NCI-H2196 treated with DMSO at 0.1 percent for 48 hours (cell line): Measurements from ENCODE around the gene UFSP2.

Source experiments
- DNase-seq: peaks from one replicate; lab custom pipeline; 2025; ENCODE audit not compliant: unreplicated experiment; lab: John Stamatoyannopoulos, UW

UFSP2 gene

GRCh38 chr4:185429660-185430059, 3.9 kb upstream of the UFSP2 start:
- DNase-seq = no peak

DNA sequence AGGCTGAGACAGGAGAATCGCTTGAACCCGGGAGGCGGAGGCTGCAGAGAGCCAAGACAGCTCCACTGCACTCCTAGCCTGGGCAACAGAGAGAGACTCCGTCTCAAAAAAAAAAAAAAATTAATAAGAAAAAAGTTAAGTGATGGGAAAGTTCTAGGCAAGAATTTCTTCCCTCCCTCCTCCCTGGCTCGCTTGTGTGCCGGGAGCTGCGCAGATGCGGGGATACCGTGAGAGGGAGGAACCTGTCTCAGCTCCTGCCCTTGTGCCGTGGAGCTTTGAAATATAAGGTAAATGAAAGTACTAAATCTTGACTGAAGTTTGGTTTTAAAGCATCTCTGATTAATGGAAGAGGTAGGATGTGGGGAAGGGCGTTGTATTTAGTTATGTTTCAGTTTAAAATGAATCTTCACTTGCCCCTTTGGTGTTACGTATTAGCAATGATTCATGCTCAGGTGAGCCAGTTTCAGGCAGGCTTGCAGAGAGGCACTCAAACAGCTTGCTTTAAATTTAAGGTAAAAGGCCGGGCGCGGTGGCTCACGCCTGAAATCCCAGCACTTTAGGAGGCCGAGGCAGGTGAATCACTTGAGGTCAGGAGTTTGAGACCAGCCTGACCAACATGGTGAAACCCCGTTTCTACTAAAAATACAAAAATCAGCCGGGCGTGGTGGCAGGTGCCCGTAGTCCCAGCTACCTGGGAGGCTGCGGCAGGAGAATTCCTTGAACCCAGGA, 1.4 kb upstream of the UFSP2 start:
- no peak for DNase-seq

GRCh38 chr4:185424905-185425646, 688 bp downstream of the UFSP2 start:
- DNase-seq = no peak

DNA sequence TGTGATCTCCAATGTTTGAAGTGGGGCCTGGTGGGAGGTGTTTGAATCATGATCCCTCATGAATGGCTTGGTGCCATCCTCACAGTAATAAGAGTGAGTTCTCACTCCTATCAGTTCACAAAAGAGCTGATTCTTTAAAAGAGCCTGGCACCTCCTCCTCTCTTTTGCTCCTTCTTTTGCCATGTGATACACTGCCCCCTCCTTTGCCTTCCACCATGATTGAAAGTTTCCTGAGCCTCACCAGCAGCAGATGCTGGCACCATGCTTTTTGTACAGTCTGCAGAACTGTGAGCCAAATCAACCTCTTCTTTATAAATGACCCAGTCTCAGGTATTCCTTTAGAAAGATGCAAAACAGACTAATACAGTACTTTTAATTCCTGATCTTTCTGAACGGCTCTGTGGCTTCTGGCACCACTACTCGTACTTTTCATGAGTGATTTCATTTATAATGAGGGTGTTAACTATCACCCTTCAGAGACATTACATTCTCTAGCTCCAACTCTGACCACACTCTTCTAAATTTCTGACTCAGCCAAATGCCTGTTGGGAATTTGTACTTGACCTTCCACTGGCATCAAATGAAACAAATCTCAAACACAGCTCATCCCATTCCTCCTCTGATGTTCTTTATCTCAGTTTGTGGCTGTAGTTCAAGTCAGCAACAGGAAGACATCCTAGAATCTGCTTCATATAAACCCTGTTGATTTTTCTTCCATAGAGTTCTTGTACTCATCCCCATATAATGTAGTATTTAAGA, 4.2 kb downstream of the UFSP2 start:
- DNase-seq = peak; percentile 1

DNA sequence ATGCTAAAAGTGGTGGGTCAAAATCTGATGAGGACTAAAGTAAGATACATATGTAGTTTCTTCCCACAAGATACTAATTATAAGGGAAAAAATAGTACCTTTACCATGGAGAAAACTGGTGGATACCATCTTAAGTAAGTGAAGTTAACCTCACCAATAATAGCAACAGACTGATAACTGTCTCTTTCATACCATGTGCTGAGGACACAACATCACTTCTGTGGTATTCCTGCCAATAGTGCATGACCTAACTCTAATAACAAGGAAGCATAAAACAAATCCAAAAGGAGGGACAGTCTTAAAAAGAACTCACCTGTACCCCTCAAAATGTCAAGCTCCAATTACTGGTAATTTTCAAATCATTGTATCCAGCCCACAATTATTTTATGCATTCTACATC, 8.8 kb downstream of the UFSP2 start:
- no peak for DNase-seq

DNA sequence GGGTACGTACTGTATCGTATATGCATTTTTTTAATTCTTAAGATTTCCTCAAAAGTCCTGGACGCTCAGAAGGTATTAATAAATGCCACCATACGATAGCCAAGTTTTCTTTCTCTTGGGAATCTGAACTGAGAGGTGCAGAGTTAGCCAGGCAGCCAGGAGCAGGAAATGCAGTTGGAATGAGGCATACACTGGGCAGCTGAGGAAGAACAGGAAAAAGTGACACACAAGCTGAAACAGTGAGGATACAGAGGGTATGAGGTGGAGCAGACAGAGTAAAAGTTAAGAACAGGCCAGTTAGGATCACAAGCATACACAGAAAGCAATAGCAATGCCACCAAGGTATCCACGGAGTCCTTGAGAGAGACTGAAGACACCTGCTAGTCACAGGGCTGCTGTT, 13.4 kb downstream of the UFSP2 start:
- no peak for DNase-seq

DNA sequence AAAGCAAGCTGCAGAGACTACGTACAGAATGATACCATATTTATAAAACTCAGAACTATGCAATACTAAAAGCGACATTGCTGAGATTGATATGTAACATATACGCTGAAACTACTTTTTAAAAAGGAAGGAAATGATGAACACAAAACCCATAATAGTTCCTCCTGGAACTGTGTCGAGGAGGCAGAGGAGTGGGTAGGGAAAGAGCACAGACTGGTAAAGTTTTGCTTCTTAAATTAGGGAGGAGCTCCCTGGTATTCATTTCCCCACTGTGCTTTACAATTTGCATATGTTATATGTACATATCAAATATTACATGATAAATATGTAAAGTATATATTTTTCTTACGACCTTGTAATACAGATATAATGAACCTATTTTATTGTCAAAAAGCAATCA, 13.9 kb downstream of the UFSP2 start:
- DNase-seq = no peak

GRCh38 chr4:185408432-185408831, 17.3 kb downstream of the UFSP2 start:
- no peak for DNase-seq

DNA sequence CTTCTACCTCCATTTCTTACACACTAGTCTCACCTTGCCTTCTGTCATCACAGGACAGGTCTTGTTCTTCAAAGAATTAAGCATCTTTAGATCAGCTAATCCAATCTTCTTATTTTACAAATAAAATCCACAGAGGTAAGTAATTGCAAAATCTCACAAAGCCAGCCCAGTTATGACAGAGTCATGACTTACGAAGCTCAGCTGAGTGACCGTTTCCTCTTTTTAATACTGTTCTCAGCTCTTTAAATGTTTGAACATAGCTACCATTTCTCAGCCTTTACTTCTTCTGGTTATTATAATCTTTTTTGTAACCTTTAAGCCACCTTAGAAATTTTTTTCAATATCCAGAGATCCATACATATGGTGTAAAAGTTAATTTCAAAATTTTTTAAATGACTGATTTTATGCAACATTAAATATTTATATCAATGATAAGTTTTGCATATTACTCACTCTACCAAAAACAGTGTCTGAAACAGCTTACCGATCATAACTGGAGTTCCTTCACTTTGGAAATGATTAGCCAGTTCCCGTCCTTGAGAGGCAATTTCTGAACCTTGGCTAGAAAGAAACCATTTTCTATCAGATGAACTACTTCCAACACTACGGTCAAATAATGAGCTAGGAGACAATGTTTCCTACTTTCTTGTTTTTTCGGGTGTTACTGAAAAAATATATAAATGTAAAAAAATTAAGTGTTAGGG, 20.3 kb downstream of the UFSP2 start:
- no peak for DNase-seq

GRCh38 chr4:185404031-185404430, 21.7 kb downstream of the UFSP2 start:
- DNase-seq = no peak

DNA sequence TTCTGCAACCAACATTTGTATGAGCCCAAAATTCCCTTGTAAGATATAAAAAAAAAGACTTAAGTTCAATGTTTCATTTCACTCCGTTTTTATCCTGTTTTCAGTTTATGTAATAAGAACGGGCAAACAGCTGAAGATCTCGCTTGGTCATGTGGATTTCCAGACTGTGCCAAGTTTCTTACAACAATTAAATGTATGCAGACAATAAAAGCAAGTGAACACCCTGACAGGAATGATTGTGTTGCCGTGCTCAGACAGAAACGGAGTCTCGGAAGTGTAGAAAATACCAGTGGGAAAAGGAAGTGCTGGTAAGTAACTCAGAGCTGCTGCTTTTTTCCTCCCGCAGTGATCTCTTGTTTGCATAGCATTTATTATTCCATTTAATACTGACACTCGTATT, 26.3 kb downstream of the UFSP2 start:
- no peak for DNase-seq

- DNase-seq = no peak
Measured at GRCh38 chr4:185398618-185399017, 27.1 kb downstream of the UFSP2 start.

- DNase-seq = peak; percentile 33
Measured at GRCh38 chr4:185396724-185397385, 28.9 kb downstream of the UFSP2 start, which contains the start of gene ANKRD37. ANKRD37 (plus strand) TSS chr4:185396841; CDS start chr4:185396924, 83 bp downstream.

DNA sequence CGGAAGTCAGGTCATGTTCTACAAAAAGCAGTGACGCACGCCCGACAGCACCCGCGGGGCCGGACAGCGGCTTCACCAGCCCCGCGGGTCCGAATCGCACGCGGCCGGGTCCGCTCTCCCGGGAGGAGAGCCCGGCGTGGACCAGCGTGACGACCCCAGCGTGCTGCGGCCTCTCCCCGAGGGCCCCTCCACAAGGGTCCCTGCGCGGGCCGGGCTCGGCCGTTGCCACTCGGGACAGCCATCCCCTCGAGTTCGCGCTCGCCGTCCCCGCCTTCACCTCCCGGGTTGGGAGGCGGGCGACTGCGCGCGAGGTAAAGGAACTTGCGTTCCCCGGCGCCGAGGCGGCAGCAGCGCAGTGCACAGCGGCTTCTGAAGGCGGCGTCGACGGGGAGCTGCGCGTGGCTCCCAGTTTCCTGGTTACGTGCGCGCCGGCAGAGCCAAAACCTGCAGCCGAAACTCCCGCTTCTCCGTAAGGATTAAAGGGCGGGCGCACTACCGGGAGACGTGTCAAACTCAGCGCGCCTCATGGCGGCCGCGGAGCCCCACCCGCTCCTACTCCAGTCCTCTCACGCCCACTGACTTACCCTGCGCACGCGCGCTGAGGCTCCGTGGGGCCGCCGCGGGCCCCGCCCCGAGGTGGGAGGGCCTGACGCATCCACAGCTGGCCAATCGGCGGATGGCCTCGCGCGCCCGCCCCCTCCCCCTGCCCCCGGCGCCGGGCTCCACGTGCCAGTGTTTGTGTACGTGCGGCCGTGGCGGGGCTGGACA, 29.6 kb downstream of the UFSP2 start:
- peak; percentile 67 for DNase-seq

- no peak for DNase-seq
Measured at GRCh38 chr4:185395238-185395955, 30.4 kb downstream of the UFSP2 start, which contains the start of gene LRP2BP. LRP2BP (minus strand) TSS chr4:185395924; CDS start chr4:185378186, 17,738 bp downstream.

DNA sequence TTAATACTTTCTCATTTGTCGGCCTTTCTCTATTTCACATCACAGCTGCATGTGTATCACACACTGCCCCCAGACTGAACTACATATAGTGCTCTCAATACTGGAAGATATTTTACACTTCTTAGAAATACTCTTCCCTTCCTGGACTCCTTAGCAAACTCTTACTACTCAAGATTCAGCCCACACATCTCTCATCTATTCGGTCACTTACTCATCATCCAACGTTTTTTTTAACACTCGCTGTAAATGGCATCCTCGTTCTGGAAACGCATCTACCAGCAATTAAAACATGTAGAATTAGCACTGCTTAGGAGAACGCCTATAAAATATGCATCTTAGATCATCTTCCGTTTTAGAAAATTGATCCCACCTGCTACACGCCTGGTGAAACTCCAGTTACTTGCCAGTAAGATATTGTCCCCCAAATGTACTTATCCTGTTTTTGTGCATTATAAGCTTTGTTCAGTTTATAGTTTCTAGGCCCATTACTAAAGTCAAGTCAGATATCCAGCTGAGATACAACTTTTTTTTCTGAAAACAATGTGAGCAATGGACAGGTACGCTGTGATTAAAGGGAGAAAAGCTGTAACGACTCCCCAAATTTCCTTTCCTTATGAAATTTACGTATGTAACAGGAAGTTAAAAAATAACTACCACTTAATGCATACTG, 31.1 kb downstream of the UFSP2 start:
- DNase-seq = no peak

GRCh38 chr4:185392156-185392555, 33.6 kb downstream of the UFSP2 start:
- no peak for DNase-seq

GRCh38 chr4:185390941-185391340, 34.8 kb downstream of the UFSP2 start:
- DNase-seq = no peak

GRCh38 chr4:185387957-185388356, 37.8 kb downstream of the UFSP2 start:
- no peak for DNase-seq
